CD4-positive, alpha-beta T cell treated with Interferon gamma for 1 hour (primary cell): ENCODE data around the gene TGFBR1.

ENCODE experiments used
- DNase-seq: peaks from one replicate; pipeline ENCODE4 v3.0.0-alpha.2; 2020

The TGFBR1 gene

GRCh38 chr9:99104459-99105151 is at the start of gene TGFBR1:
Gene TGFBR1, plus strand, starts transcription at chr9:99105113. Its CDS starts 93 bp downstream, at chr9:99105206.
- DNase-seq, result peak; percentile 94

- DNase-seq, result no peak
Observed at GRCh38 chr9:99055384-99055783, 49.5 kb upstream of the TGFBR1 start.

- no peak for DNase-seq
Observed at GRCh38 chr9:99056186-99056585, 48.7 kb upstream of the TGFBR1 start.

GRCh38 chr9:99056886-99057664 is 47.8 kb upstream of the TGFBR1 start:
- DNase-seq, result no peak

- DNase-seq, result peak; percentile 55
Observed at GRCh38 chr9:99057665-99058625, 47.0 kb upstream of the TGFBR1 start.

GRCh38 chr9:99058964-99059921 is 45.7 kb upstream of the TGFBR1 start:
- peak; percentile 57 for DNase-seq

- no peak for DNase-seq
Observed at GRCh38 chr9:99060621-99061020, 44.3 kb upstream of the TGFBR1 start.

- no peak for DNase-seq
Observed at GRCh38 chr9:99062549-99062948, 42.4 kb upstream of the TGFBR1 start.

- DNase-seq, result no peak
Observed at GRCh38 chr9:99063522-99063921, 41.4 kb upstream of the TGFBR1 start.

- no peak for DNase-seq
Observed at GRCh38 chr9:99066571-99066970, 38.3 kb upstream of the TGFBR1 start.

- DNase-seq, result no peak
Observed at GRCh38 chr9:99069075-99069474, 35.8 kb upstream of the TGFBR1 start.

GRCh38 chr9:99069546-99069945 is 35.4 kb upstream of the TGFBR1 start:
- no peak for DNase-seq

- DNase-seq, result no peak
Observed at GRCh38 chr9:99070681-99071080, 34.2 kb upstream of the TGFBR1 start.

GRCh38 chr9:99071313-99072039 is 33.4 kb upstream of the TGFBR1 start:
- DNase-seq, result no peak

GRCh38 chr9:99072040-99072394 is 32.9 kb upstream of the TGFBR1 start:
- DNase-seq, result no peak

GRCh38 chr9:99073347-99073746 is 31.6 kb upstream of the TGFBR1 start:
- DNase-seq, result no peak

- no peak for DNase-seq
Observed at GRCh38 chr9:99073985-99074901, 30.7 kb upstream of the TGFBR1 start.

GRCh38 chr9:99074902-99075245 is 30.0 kb upstream of the TGFBR1 start:
- DNase-seq, result no peak

GRCh38 chr9:99075246-99075912 is 29.5 kb upstream of the TGFBR1 start:
- no peak for DNase-seq

GRCh38 chr9:99076030-99076429 is 28.9 kb upstream of the TGFBR1 start:
- no peak for DNase-seq
